Suppressor macrophage treated with lipopolysaccharide for 4 hours (primary cell): Measurements from ENCODE around the gene TMF1.

Experiments used
- DNase-seq: peaks from one replicate; pipeline ENCODE4 v3.0.0-alpha.2; 2020

TMF1 gene

GRCh38 chr3:69051756-69052471, at the start of gene TMF1:
Gene TMF1 (minus strand): TSS chr3:69052333. CDS start chr3:69052086, 247 bp downstream.
- DNase-seq, result peak; percentile 100

- DNase-seq, result no peak
Measured at GRCh38 chr3:69099576-69099975, 47.4 kb upstream of the TMF1 start.

- DNase-seq, result no peak
Measured at GRCh38 chr3:69097407-69098086, 45.4 kb upstream of the TMF1 start.

GRCh38 chr3:69096299-69096698, 44.2 kb upstream of the TMF1 start:
- no peak for DNase-seq

GRCh38 chr3:69095636-69096035, 43.5 kb upstream of the TMF1 start:
- DNase-seq, result no peak

GRCh38 chr3:69094467-69095205, 42.5 kb upstream of the TMF1 start:
- peak; percentile 63 for DNase-seq

- DNase-seq, result peak; percentile 50
Measured at GRCh38 chr3:69092030-69092516, 39.9 kb upstream of the TMF1 start.

- DNase-seq, result no peak
Measured at GRCh38 chr3:69091389-69092029, 39.4 kb upstream of the TMF1 start.

- DNase-seq, result no peak
Measured at GRCh38 chr3:69090021-69090420, 37.9 kb upstream of the TMF1 start.

- DNase-seq, result peak; percentile 55
Measured at GRCh38 chr3:69088063-69088462, 35.9 kb upstream of the TMF1 start.

GRCh38 chr3:69087030-69087791, 35.1 kb upstream of the TMF1 start:
- no peak for DNase-seq

- DNase-seq, result peak; percentile 81
Measured at GRCh38 chr3:69085833-69086722, 33.9 kb upstream of the TMF1 start.

- DNase-seq, result peak; percentile 33
Measured at GRCh38 chr3:69085168-69085832, 33.2 kb upstream of the TMF1 start.

- peak; percentile 97 for DNase-seq
Measured at GRCh38 chr3:69084326-69085167, 32.4 kb upstream of the TMF1 start, which contains the start of gene ARL6IP5. Gene ARL6IP5 (plus strand): TSS chr3:69084937. CDS start chr3:69085048, 111 bp downstream.

GRCh38 chr3:69082805-69083204, 30.7 kb upstream of the TMF1 start:
- peak; percentile 96 for DNase-seq

GRCh38 chr3:69082361-69082760, 30.2 kb upstream of the TMF1 start:
- DNase-seq, result no peak

- no peak for DNase-seq
Measured at GRCh38 chr3:69081583-69082262, 29.6 kb upstream of the TMF1 start.

GRCh38 chr3:69080233-69080920, 28.2 kb upstream of the TMF1 start, which contains the start of gene UBA3:
Gene UBA3 (minus strand): TSS chr3:69080365. CDS start chr3:69080353, 12 bp downstream.
- peak; percentile 95 for DNase-seq
